Activated CD8-positive, alpha-beta memory T cell treated with anti-CD3 and anti-CD28 coated beads, Interleukin-2, amount 50 U/mL, for 24 hours (primary cell): ENCODE results near the gene AKAP9.
"Not testable (repeated sequence)": the region's sequence is repeated elsewhere in the genome, so short reads cannot be mapped to it uniquely, and the experiment has no call there.

ENCODE experiments used
- DNase-seq: peaks from one replicate; pipeline ENCODE4 v3.0.0-alpha.2; 2020; ENCODE audit errors: extremely low read depth

The AKAP9 gene

GRCh38 chr7:91945476-91945875 is 4.8 kb downstream of the AKAP9 start:
- DNase-seq = no peak

GRCh38 chr7:91946549-91946948 is 5.9 kb downstream of the AKAP9 start:
- no peak for DNase-seq

- DNase-seq = no peak
These were observed 7.3 kb downstream of the AKAP9 start for GRCh38 chr7:91947948-91948347.

- no peak for DNase-seq
These were observed 8.8 kb downstream of the AKAP9 start for GRCh38 chr7:91949221-91950009.

GRCh38 chr7:91953618-91954017 is 13.0 kb downstream of the AKAP9 start:
- no peak for DNase-seq

- not testable (repeated sequence) for DNase-seq
These were observed 15.8 kb downstream of the AKAP9 start for GRCh38 chr7:91956464-91956863.

GRCh38 chr7:91957232-91957631 is 16.6 kb downstream of the AKAP9 start:
- DNase-seq = no peak

GRCh38 chr7:91957823-91958222 is 17.2 kb downstream of the AKAP9 start:
- no peak for DNase-seq

- no peak for DNase-seq
These were observed 18.4 kb downstream of the AKAP9 start for GRCh38 chr7:91959023-91959422.

GRCh38 chr7:91961816-91962215 is 21.2 kb downstream of the AKAP9 start:
- no peak for DNase-seq

- no peak for DNase-seq
These were observed 21.8 kb downstream of the AKAP9 start for GRCh38 chr7:91962419-91962818.

- DNase-seq = not testable (repeated sequence)
These were observed 26.9 kb downstream of the AKAP9 start for GRCh38 chr7:91967513-91967912.

- DNase-seq = no peak
These were observed 33.0 kb downstream of the AKAP9 start for GRCh38 chr7:91973639-91974038.

- no peak for DNase-seq
These were observed 33.4 kb downstream of the AKAP9 start for GRCh38 chr7:91974066-91974465.

- no peak for DNase-seq
These were observed 36.1 kb downstream of the AKAP9 start for GRCh38 chr7:91976743-91977142.

- DNase-seq = no peak
These were observed 38.9 kb downstream of the AKAP9 start for GRCh38 chr7:91979590-91979989.

- not testable (repeated sequence) for DNase-seq
These were observed 41.7 kb downstream of the AKAP9 start for GRCh38 chr7:91982352-91982751.

GRCh38 chr7:91988213-91988612 is 47.6 kb downstream of the AKAP9 start:
- no peak for DNase-seq

- DNase-seq = no peak
These were observed 53.3 kb downstream of the AKAP9 start for GRCh38 chr7:91993976-91994375.

GRCh38 chr7:91995391-91996105 is 54.9 kb downstream of the AKAP9 start:
- DNase-seq = no peak

GRCh38 chr7:91999631-92000565 is 59.2 kb downstream of the AKAP9 start:
- no peak for DNase-seq

- DNase-seq = no peak
These were observed 62.1 kb downstream of the AKAP9 start for GRCh38 chr7:92002720-92003119.
